Measurements from ENCODE around the gene DOK4. TPM values are rescaled to one million over a fixed set of nuclear protein-coding genes. Genes with fewer than 3 reads are reported as not detected.
"Not testable (repeated sequence)": the region's sequence is repeated elsewhere in the genome, so short reads cannot be mapped to it uniquely, and the experiment has no call there.

Gene DOK4
- total and polyA plus RNA-seq, 4 donors: 26.4 to 54.1 (median 40.0) TPM

GRCh38 chr16:57462209-57462977, 23.9 kb downstream of the DOK4 start, which contains the start of gene POLR2C:
Gene POLR2C (plus strand): TSS chr16:57462679. CDS start chr16:57462725, 46 bp downstream.
- H3K27me3 ChIP-seq (ENCODE audit: control insufficient read depth in 1 of 2, insufficient read depth in 2 of 2, low read length in 1 of 2): no peaks in the 10 kb centered on the region
- ATAC-seq (ENCODE audit: low FRiP score) (peak; percentile 95), DNase-seq (peak; percentile 93 to 97)
- H3K4me1 ChIP-seq (ENCODE audit: control insufficient read depth in 1 of 2, insufficient read depth in 2 of 2, low read length in 2 of 2): peaks cover 0 to 3% of the 10 kb centered on the region in 2 donors
- H3K36me3 ChIP-seq (ENCODE audit: control insufficient read depth in 1 of 2, insufficient read depth in 2 of 2, low read length in 1 of 2): peaks cover 0 to 15% of the 10 kb centered on the region in 2 donors
- intact Hi-C loops (cut with DNase I): loop anchor here (2.0 to 5.0 kb wide), 3 partner anchors 24 to 56 kb away; partner anchors contain the start of gene DOK4 (in 1 of the 2)
- no peak within 1 kb of the TSS for H3K27ac ChIP-seq (ENCODE audit: low read depth in 1 of 2, low read length in 2 of 2)
- no peaks in the 10 kb centered on the region for H3K9me3 ChIP-seq (ENCODE audit: control insufficient read depth, low read length)
- 0 to 1% methylated on average over 40 to 47 of the region's 47 CpGs for WGBS, 2 donors
- peak within 1 kb of the TSS; percentile 70 to 83 for H3K4me3 ChIP-seq (ENCODE audit: low read length in 2 of 2)

DNA sequence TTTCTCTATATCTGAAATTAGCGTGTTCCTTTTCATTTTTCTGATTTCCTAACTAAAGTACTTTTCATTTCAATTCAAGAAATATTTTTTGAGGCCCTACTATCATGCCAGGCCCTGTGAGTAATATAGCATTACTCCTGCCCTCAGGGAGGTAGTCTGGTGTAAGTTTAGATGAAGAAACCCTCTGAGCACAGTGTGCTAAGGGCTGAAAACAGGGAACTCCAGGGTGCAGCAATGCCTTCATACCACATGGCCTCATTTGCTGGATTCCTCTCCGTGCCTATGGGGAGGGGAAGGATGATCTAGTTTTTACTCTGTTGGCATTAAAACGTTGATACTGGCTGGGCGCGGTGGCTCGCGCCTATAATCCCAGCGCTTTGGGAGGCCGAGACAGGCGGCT, 34.3 kb downstream of the DOK4 start:
- intact Hi-C loops (cut with DNase I): no loop called here
- WGBS, 2 donors: 94 to 95% methylated on average over 10 of the region's 10 CpGs
- peaks cover 3 to 10% of the 10 kb centered on the region in 2 donors for H3K36me3 ChIP-seq (ENCODE audit: control insufficient read depth in 1 of 2, insufficient read depth in 2 of 2, low read length in 1 of 2)

GRCh38 chr16:57447186-57447962, 38.9 kb downstream of the DOK4 start, which contains the start of the genes CIAPIN1 and COQ9:
Gene CIAPIN1 (minus strand): TSS chr16:57447385. CDS start chr16:57440928, 6,457 bp downstream.
Gene COQ9 (plus strand): TSS chr16:57447479. CDS start chr16:57447506, 27 bp downstream.
- intact Hi-C loops (cut with DNase I): loop anchor here in 1 of 2 donors (2.0 kb wide), 1 partner anchor 39 kb away; the partner anchor contains the start of gene DOK4
- peak; percentile 97 to 99 for DNase-seq
- 0 to 1% methylated on average over 61 to 68 of the region's 68 CpGs for WGBS, 2 donors

More for the DNA sequence above, 34.3 kb downstream of the DOK4 start:
- H3K27ac ChIP-seq (ENCODE audit: low read depth in 1 of 2, low read length in 2 of 2): no peak overlapping the region
- no peaks in the 10 kb centered on the region for H3K4me1 ChIP-seq (ENCODE audit: control insufficient read depth in 1 of 2, insufficient read depth in 2 of 2, low read length in 2 of 2)
- no peak for ATAC-seq (ENCODE audit: low FRiP score)
- no peak overlapping the region for H3K4me3 ChIP-seq (ENCODE audit: low read length in 2 of 2)
- no peak for DNase-seq
- H3K27me3 ChIP-seq (ENCODE audit: control insufficient read depth in 1 of 2, insufficient read depth in 2 of 2, low read length in 1 of 2): no peaks in the 10 kb centered on the region
- H3K9me3 ChIP-seq (ENCODE audit: control insufficient read depth, low read length): no peaks in the 10 kb centered on the region

GRCh38 chr16:57446531-57447185, 39.6 kb downstream of the DOK4 start:
- DNase-seq: peak; percentile 70 to 81
- H3K4me3 ChIP-seq (ENCODE audit: low read length in 2 of 2): peak overlapping the region; percentile 67 to 88
- ATAC-seq (ENCODE audit: low FRiP score): peak; percentile 61
- peak overlapping the region in 1 of 2 donors; percentile 60 for H3K27ac ChIP-seq (ENCODE audit: low read depth in 1 of 2, low read length in 2 of 2)
- no peaks in the 10 kb centered on the region for H3K27me3 ChIP-seq (ENCODE audit: control insufficient read depth in 1 of 2, insufficient read depth in 2 of 2, low read length in 1 of 2)
- H3K9me3 ChIP-seq (ENCODE audit: control insufficient read depth, low read length): no peaks in the 10 kb centered on the region
- no peaks in the 10 kb centered on the region for H3K36me3 ChIP-seq (ENCODE audit: control insufficient read depth in 1 of 2, insufficient read depth in 2 of 2, low read length in 1 of 2)
- H3K4me1 ChIP-seq (ENCODE audit: control insufficient read depth in 1 of 2, insufficient read depth in 2 of 2, low read length in 2 of 2): no peaks in the 10 kb centered on the region
- intact Hi-C loops (cut with DNase I): loop anchor here in 1 of 2 donors (2.0 kb wide), 1 partner anchor 40 kb away; the partner anchor contains the start of gene DOK4
- WGBS, 2 donors: 2% methylated on average over 28 of the region's 28 CpGs

More at GRCh38 chr16:57447186-57447962, 38.9 kb downstream of the DOK4 start, which contains the start of the genes CIAPIN1 and COQ9:
- Histone ChIP-seq H3K36me3 (ENCODE audit: control insufficient read depth in 1 of 2, insufficient read depth in 2 of 2, low read length in 1 of 2) (no peaks in the 10 kb centered on the region), H3K9me3 (ENCODE audit: control insufficient read depth, low read length) (no peaks in the 10 kb centered on the region), H3K27me3 (ENCODE audit: control insufficient read depth in 1 of 2, insufficient read depth in 2 of 2, low read length in 1 of 2) (no peaks in the 10 kb centered on the region), H3K4me3 (ENCODE audit: low read length in 2 of 2) (peak within 1 kb of the TSS; percentile 68 to 88), H3K27ac (ENCODE audit: low read depth in 1 of 2, low read length in 2 of 2) (peak within 1 kb of the TSS; percentile 2 to 60), H3K4me1 (ENCODE audit: control insufficient read depth in 1 of 2, insufficient read depth in 2 of 2, low read length in 2 of 2) (no peaks in the 10 kb centered on the region)
- ATAC-seq (ENCODE audit: low FRiP score): peak; percentile 98

GRCh38 chr16:57445510-57445909, 40.8 kb downstream of the DOK4 start:
- no peak for DNase-seq
- WGBS, 2 donors: 95 to 100% methylated on average over 2 of the region's 2 CpGs
- intact Hi-C loops (cut with DNase I): no loop called here

DNA sequence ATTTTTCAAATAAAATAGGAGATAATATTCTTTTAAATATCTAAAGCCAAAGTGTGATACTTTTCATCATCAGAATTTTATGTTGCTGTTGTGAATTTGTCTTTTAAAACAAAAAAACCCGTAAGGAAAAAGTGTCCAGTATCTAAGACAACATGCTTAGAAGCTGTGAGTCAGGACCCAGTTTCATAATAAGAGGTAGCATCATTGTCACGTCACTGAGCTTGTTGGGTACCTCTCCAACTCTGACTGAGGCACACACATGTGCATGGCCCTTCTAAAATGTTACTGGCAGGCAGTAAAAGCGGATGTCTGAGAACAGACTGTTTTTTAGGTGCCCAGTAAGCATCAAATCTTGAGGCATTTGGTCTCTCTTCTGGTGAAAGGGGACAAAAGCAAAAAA, 41.6 kb downstream of the DOK4 start:
- peaks cover 0 to 2% of the 10 kb centered on the region in 2 donors for H3K36me3 ChIP-seq (ENCODE audit: control insufficient read depth in 1 of 2, insufficient read depth in 2 of 2, low read length in 1 of 2)
- no peaks in the 10 kb centered on the region for H3K4me1 ChIP-seq (ENCODE audit: control insufficient read depth in 1 of 2, insufficient read depth in 2 of 2, low read length in 2 of 2)
- 29 to 39% methylated on average over 3 of the region's 3 CpGs for WGBS, 2 donors
- no peaks in the 10 kb centered on the region for H3K27me3 ChIP-seq (ENCODE audit: control insufficient read depth in 1 of 2, insufficient read depth in 2 of 2, low read length in 1 of 2)
- H3K9me3 ChIP-seq (ENCODE audit: control insufficient read depth, low read length): no peaks in the 10 kb centered on the region
- ATAC-seq (ENCODE audit: low FRiP score): no peak
- no peak overlapping the region for H3K4me3 ChIP-seq (ENCODE audit: low read length in 2 of 2)
- no peak for DNase-seq
- intact Hi-C loops (cut with DNase I): loop anchor here in 1 of 2 donors (5.0 kb wide), 1 partner anchor 73 kb away; no protein-coding TSS in a partner anchor
- no peak overlapping the region for H3K27ac ChIP-seq (ENCODE audit: low read depth in 1 of 2, low read length in 2 of 2)

More at GRCh38 chr16:57445510-57445909, 40.8 kb downstream of the DOK4 start:
- no peaks in the 10 kb centered on the region for H3K4me1 ChIP-seq (ENCODE audit: control insufficient read depth in 1 of 2, insufficient read depth in 2 of 2, low read length in 2 of 2)
- H3K4me3 ChIP-seq (ENCODE audit: low read length in 2 of 2): no peak overlapping the region
- no peaks in the 10 kb centered on the region for H3K9me3 ChIP-seq (ENCODE audit: control insufficient read depth, low read length)
- H3K36me3 ChIP-seq (ENCODE audit: control insufficient read depth in 1 of 2, insufficient read depth in 2 of 2, low read length in 1 of 2): peaks cover 0 to 2% of the 10 kb centered on the region in 2 donors
- no peak overlapping the region for H3K27ac ChIP-seq (ENCODE audit: low read depth in 1 of 2, low read length in 2 of 2)
- no peak for ATAC-seq (ENCODE audit: low FRiP score)
- H3K27me3 ChIP-seq (ENCODE audit: control insufficient read depth in 1 of 2, insufficient read depth in 2 of 2, low read length in 1 of 2): no peaks in the 10 kb centered on the region

DNA sequence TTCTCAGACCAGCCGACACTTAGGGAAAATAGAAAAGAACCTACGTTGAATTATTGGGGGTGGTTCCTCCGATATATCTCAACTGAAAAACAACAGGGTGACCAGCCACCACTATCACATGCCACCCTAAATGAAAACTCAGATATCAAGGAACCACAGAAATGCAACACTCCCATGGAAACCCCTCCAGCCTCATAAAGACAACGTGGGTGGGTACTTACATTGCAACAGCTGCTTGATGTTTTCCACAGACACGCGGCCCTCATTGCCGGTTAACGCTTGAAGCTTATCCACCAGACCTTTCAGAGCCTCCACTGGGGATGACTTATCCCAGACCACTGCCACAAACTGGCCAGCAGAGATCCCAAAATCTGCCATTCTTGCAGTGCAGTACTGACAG, 45.7 kb downstream of the DOK4 start:
- H3K4me3 ChIP-seq (ENCODE audit: low read length in 2 of 2); ATAC-seq (ENCODE audit: low FRiP score): not testable (repeated sequence)
- 73 to 98% methylated on average over 8 of the region's 8 CpGs for WGBS, 2 donors

GRCh38 chr16:57439947-57440346, 46.3 kb downstream of the DOK4 start:
- not testable (repeated sequence) for ATAC-seq (ENCODE audit: low FRiP score); H3K36me3 ChIP-seq (ENCODE audit: control insufficient read depth in 1 of 2, insufficient read depth in 2 of 2, low read length in 1 of 2); H3K27ac ChIP-seq (ENCODE audit: low read depth in 1 of 2, low read length in 2 of 2); H3K4me1 ChIP-seq (ENCODE audit: control insufficient read depth in 1 of 2, insufficient read depth in 2 of 2, low read length in 2 of 2); DNase-seq; H3K27me3 ChIP-seq (ENCODE audit: control insufficient read depth in 1 of 2, insufficient read depth in 2 of 2, low read length in 1 of 2); H3K4me3 ChIP-seq (ENCODE audit: low read length in 2 of 2); H3K9me3 ChIP-seq (ENCODE audit: control insufficient read depth, low read length)
- WGBS, 2 donors: 94 to 98% methylated on average over 8 of the region's 8 CpGs
- intact Hi-C loops (cut with DNase I): loop anchor here in 1 of 2 donors (5.0 kb wide), 1 partner anchor 77 kb away; no protein-coding TSS in a partner anchor

More for the DNA sequence above, 45.7 kb downstream of the DOK4 start:
- not testable (repeated sequence) for DNase-seq; H3K4me1 ChIP-seq (ENCODE audit: control insufficient read depth in 1 of 2, insufficient read depth in 2 of 2, low read length in 2 of 2); H3K9me3 ChIP-seq (ENCODE audit: control insufficient read depth, low read length); H3K27me3 ChIP-seq (ENCODE audit: control insufficient read depth in 1 of 2, insufficient read depth in 2 of 2, low read length in 1 of 2); H3K27ac ChIP-seq (ENCODE audit: low read depth in 1 of 2, low read length in 2 of 2); H3K36me3 ChIP-seq (ENCODE audit: control insufficient read depth in 1 of 2, insufficient read depth in 2 of 2, low read length in 1 of 2)
- intact Hi-C loops (cut with DNase I): loop anchor here in 1 of 2 donors (5.0 kb wide), 1 partner anchor 77 kb away; no protein-coding TSS in a partner anchor

Data from aorta (tissue), 5 donors.